Mononuclear cell (primary cell): ENCODE results near the gene ABCA3. TPM values are rescaled to one million over a fixed set of nuclear protein-coding genes. Genes with fewer than 3 reads are reported as not detected.

Source experiments
- H3K27me3 ChIP-seq: 2 replicates; pipeline ENCODE4 v1.6.0; 2011; ENCODE audit warnings: low read length, control low read depth; ENCODE audit not compliant: insufficient read depth
- H3K4me1 ChIP-seq: 2 replicates; pipeline ENCODE4 v1.5.1; 2011; ENCODE audit warnings: mild to moderate bottlenecking, low read length, control low read depth; ENCODE audit not compliant: insufficient read depth
- H3K4me3 ChIP-seq: 2 replicates; pipeline ENCODE4 v1.5.1; 2011; ENCODE audit warnings: mild to moderate bottlenecking, low read length, moderate library complexity
- H3K9me3 ChIP-seq: 2 replicates; pipeline ENCODE4 v1.5.1; 2011; ENCODE audit warnings: low read depth, mild to moderate bottlenecking, control low read depth, low read length
- total RNA-seq: library from RNA; depleted of rRNA; stranded (reverse); fragments of >200 nt; gene quantifications from one replicate; pipeline ENCODE4 v1.2.3, GENCODE V29; 2012

The ABCA3 gene
- total RNA-seq, 1 donor: 1.9 TPM

- H3K4me3 ChIP-seq: no peak overlapping the region
- no peaks in the 10 kb centered on the region for H3K9me3 ChIP-seq
- H3K27me3 ChIP-seq: peaks cover 22% of the 10 kb centered on the region
- no peaks in the 10 kb centered on the region for H3K4me1 ChIP-seq
Measured at GRCh38 chr16:2365397-2366294, 25.1 kb upstream of the ABCA3 start.

- no peaks in the 10 kb centered on the region for H3K9me3 ChIP-seq
- H3K4me1 ChIP-seq: no peaks in the 10 kb centered on the region
- peaks cover 23% of the 10 kb centered on the region for H3K27me3 ChIP-seq
- no peak overlapping the region for H3K4me3 ChIP-seq
Measured at GRCh38 chr16:2364638-2365210, 24.2 kb upstream of the ABCA3 start.

- Histone ChIP-seq H3K4me3 (no peak overlapping the region), H3K9me3 (no peaks in the 10 kb centered on the region), H3K4me1 (no peaks in the 10 kb centered on the region), H3K27me3 (peaks cover 29% of the 10 kb centered on the region)
Measured at GRCh38 chr16:2362218-2362617, 21.7 kb upstream of the ABCA3 start.

DNA sequence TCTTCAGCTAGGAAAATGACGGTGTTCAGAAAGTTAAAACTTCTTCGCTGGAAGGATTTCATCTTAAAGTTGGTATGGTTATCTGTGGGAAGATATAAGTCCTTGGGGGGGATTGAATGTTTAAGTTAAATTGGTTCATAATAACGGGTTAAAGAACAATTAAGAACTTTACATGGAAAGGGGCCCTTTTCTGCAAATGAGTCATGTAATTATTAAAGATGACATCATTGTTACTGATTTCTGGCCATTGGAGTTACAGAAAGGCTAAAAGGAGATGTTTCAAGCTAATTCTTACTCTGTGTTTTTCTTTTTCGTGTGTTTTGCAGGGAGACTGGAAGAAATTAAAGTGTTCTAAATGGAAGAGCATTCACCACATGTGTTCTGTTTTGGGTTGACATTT is 20.6 kb upstream of the ABCA3 start:
- Histone ChIP-seq H3K9me3 (no peaks in the 10 kb centered on the region), H3K4me3 (no peak overlapping the region), H3K27me3 (peaks cover 30% of the 10 kb centered on the region), H3K4me1 (no peaks in the 10 kb centered on the region)

DNA sequence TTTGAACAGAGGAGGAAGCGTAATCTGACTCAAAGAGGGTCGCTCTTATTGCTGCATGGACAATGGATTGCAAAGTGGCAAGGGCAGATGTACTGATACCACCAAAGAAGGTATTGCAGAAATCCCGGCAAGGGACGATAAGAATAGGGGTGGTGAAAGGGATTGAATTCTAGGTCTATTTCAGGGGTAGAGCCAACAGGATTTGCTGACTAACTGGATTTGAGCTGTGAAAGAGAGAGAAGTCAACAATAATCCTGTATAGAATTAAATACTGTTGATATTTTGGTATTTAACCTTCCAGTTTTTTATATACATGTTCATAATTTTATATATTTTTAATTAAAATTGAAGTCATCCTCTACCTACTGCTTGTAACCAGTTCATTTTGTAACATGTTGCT is 19.4 kb upstream of the ABCA3 start:
- H3K4me1 ChIP-seq: no peaks in the 10 kb centered on the region
- H3K9me3 ChIP-seq: no peaks in the 10 kb centered on the region
- peaks cover 32% of the 10 kb centered on the region for H3K27me3 ChIP-seq
- no peak overlapping the region for H3K4me3 ChIP-seq

DNA sequence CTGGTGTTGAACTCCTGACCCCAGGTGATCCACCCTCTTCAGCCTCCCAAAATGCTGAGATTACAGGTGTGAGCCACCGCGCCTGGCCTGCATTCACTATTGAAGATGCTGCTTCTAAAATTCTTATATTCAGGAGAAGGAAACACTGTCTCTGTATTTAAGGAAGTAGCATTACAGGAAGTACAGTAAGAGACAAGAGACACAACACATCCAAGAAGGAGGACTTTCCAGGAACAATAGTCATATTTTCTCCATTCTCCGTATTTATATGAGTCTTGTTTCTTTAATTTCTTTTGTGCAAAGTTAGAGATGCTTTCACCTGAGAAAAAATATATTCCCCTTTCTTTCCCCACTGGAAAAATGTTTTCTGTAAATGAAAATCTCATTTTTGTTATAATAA is 18.3 kb upstream of the ABCA3 start:
- Histone ChIP-seq H3K4me1 (no peaks in the 10 kb centered on the region), H3K4me3 (no peak overlapping the region), H3K9me3 (no peaks in the 10 kb centered on the region), H3K27me3 (peaks cover 35% of the 10 kb centered on the region)

DNA sequence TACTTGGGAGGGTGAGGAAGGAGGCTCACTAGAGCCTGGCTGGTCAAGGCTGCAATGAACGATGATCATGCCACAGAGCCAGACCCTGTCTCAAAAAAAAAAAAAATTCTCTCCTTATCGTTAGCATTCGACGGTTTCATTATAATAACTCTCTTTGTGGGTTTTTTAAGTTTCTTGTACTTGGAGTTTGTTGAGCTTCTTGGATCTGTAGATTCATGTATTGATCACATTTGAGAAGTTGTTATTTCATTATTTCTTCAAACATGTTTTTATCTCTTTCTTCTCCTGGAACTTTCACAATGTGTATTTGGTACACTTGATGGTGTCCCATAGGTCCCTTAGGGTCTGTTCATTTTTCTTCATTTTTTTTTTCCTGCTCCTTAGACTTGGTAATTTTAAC is 16.8 kb upstream of the ABCA3 start:
- Histone ChIP-seq H3K4me3 (no peak overlapping the region), H3K9me3 (no peaks in the 10 kb centered on the region), H3K27me3 (peaks cover 40% of the 10 kb centered on the region), H3K4me1 (no peaks in the 10 kb centered on the region)

- no peaks in the 10 kb centered on the region for H3K4me1 ChIP-seq
Measured at GRCh38 chr16:2350500-2350899, 10.0 kb upstream of the ABCA3 start.

GRCh38 chr16:2343211-2343610 is 2.7 kb upstream of the ABCA3 start:
- Histone ChIP-seq H3K4me1 (peaks cover 13% of the 10 kb centered on the region), H3K27me3 (peaks cover 13% of the 10 kb centered on the region), H3K4me3 (no peak overlapping the region), H3K9me3 (no peaks in the 10 kb centered on the region)

More at GRCh38 chr16:2350500-2350899, 10.0 kb upstream of the ABCA3 start:
- H3K4me3 ChIP-seq: no peak overlapping the region
- H3K9me3 ChIP-seq: no peaks in the 10 kb centered on the region
- H3K27me3 ChIP-seq: peaks cover 33% of the 10 kb centered on the region

DNA sequence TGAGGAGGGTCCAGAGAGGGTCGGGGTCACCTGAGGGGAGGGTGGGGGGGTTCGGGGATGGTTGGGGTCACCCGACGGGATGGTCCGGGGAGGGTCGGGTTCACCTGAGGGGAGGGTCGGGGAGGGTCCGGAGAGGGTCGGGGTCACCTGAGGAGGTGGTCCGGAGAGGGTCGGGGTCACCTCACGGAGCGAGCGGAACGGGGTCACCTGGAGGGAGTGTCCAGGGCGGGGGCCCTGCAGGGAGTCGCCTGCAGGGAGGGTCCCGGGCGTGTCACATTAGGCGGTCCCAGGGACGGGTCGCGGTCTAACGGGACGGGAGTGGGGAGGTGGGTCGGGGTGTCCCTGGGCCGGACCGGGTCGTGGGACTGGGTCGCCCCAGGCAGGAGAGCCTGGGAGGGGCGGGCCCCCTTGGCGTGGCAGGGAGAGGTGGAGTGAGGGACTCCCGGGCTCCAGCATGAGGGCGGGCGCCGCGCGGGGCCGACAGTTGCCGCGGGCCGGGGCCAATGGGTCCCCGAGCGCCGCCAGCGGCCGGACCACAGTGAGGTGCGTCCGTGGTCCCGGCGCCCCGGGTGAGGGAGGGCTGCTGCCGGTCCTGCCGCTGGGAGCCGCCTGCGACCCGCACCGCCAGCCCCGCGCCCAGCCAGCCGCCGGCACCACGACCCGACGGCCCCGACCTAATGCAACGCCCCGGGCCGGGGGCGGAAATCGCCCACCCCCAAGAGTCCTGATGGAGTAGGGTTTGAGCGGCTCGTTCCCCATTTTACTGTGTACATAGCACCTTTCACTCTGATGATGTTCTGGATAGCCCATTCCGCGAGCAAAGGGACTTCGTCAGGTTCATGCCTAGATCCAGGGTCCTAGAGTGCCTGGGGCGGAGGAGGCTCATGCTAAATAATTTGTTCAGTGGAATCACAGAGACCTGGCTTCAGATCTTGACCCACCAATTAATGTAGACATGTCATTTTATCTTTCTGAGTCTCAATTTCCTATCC is 1.2 kb upstream of the ABCA3 start:
- H3K4me1 ChIP-seq: peaks cover 13% of the 10 kb centered on the region
- no peaks in the 10 kb centered on the region for H3K9me3 ChIP-seq
- H3K27me3 ChIP-seq: peaks cover 13% of the 10 kb centered on the region
- no peak overlapping the region for H3K4me3 ChIP-seq

DNA sequence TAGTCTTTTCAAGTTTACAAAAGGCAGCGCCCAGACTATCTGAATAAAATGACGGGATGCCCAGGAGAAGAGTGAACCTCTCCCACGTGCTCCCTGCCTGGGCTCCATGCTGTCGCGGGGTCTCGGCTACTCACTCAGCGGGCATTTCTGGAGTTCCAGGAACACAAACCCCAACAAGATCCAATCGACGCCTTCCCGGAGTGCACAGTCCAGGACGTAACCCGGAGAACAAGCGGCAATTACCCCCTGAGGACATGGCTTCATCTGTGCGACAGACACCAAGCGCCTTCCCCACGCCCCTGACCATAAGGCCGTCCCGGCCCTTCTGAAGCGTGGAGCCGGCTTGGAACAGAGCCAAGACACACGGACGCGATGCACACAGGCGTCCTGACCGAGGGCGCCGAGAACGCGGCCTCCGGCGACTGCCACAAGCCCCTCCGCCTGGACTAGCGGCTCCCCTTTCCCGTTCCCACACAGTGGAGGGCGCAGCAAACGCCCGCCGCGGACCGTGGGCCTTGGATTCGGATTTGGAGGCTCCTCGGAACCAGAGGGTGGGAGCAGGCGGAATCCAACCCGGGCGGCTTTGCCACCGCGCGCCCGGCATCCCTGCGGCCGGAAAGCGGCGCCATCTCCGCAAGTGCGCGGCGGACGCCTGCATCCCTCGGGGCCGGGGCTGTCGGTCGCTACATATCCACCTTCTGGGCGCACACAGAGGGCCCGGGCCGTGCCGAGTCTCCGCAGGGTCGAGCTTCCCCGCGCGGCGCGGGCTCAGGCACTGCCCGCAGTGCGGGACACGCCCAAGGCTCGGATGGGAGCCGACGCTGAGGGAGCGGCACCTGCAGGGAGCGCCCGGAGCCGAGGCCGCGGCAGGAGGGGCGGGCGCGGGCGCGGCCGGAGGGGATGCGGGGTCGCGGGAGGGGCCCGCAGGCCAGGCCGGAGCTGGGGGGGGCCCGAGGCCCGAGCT is 725 bp downstream of the ABCA3 start:
- Histone ChIP-seq H3K9me3 (no peaks in the 10 kb centered on the region), H3K4me1 (peaks cover 13% of the 10 kb centered on the region), H3K27me3 (peaks cover 13% of the 10 kb centered on the region), H3K4me3 (peak overlapping the region; percentile 48)

GRCh38 chr16:2337431-2338296 is 2.9 kb downstream of the ABCA3 start:
- Histone ChIP-seq H3K9me3 (no peaks in the 10 kb centered on the region), H3K27me3 (peaks cover 10% of the 10 kb centered on the region), H3K4me1 (peaks cover 13% of the 10 kb centered on the region), H3K4me3 (no peak overlapping the region)

DNA sequence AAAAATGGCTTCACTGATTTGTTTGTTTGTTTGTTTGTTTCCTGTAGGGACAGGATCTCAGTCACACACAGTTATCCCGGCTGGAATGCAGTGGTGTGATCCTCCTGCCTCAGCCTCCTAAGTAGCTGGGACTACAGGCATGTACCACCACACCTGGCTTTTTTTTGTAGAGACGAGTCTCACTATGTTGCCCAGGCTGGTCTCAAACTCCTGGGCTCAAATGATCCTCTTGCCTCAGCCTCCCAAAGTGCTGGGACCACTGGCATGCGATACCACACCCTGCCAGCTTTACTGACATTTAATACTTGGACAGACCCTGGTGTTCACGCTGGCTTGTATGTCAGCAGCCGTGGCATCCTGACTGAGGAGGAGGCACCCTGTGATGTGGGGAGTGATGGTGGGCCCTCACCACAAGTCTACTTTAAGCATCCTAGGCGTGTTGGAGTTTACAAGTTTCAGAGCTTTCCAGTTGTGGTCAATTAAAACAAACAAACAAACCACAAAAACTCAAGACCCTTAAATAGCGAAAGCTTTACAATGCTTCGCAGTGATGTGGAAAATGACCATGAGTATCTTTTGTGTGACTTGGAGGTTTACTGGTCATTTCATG is 5.1 kb downstream of the ABCA3 start:
- no peak overlapping the region for H3K4me3 ChIP-seq
- H3K4me1 ChIP-seq: peaks cover 9% of the 10 kb centered on the region
- peaks cover 8% of the 10 kb centered on the region for H3K27me3 ChIP-seq
- H3K9me3 ChIP-seq: no peaks in the 10 kb centered on the region
